Esophagus muscularis mucosa (tissue), 4 donors: ENCODE results near the gene GSE1. TPM values are rescaled to one million over a fixed set of nuclear protein-coding genes. Genes with fewer than 3 reads are reported as not detected.

Experiments used
- DNase-seq: peaks from one replicate; pipeline ENCODE4 v3.0.0-alpha.2; 2017; ENCODE audit errors: extremely low spot score
- H3K27ac ChIP-seq, 4 donors: fragments of 200-600 bp; sonication (generic); replicated peaks in 1 of 4; 1 replicate in 3 of 4; 2 replicates in 1 of 4; pipeline ENCODE4 v1.5.1; 2016 to 2019; ENCODE audit warnings: mild to moderate bottlenecking in 1 of 4
- H3K27me3 ChIP-seq, 4 donors: fragments of 200-600 bp; sonication (generic); one replicate each; pipeline versions ENCODE4 v1.5.1 to v1.6.0; 2016 to 2019
- H3K36me3 ChIP-seq, 4 donors: fragments of 200-600 bp; sonication (generic); one replicate each; pipeline ENCODE4 v1.5.1; 2016 to 2019
- H3K4me1 ChIP-seq, 4 donors: fragments of 200-600 bp; sonication (generic); one replicate each; pipeline ENCODE4 v1.5.1; 2016 to 2019
- H3K4me3 ChIP-seq, 4 donors: fragments of 200-600 bp; sonication (generic); 1 replicate in 2 of 4; 2 replicates in 2 of 4; pipeline ENCODE4 v1.5.1; 2016 to 2019; ENCODE audit warnings: mild to moderate bottlenecking in 4 of 4, moderate library complexity in 1 of 4
- H3K9me3 ChIP-seq, 4 donors: fragments of 200-600 bp; sonication (generic); 1 replicate in 3 of 4; 2 replicates in 1 of 4; pipeline ENCODE4 v1.5.1; 2016 to 2019
- CTCF ChIP-seq, 3 experiments: fragments of 200-600 bp in 2 of 3; fragments of 450-650 bp in 1 of 3; sonication (generic) in 2 of 3; IDR thresholded peaks; one replicate each; pipeline ENCODE4 v1.5.1; 2017 to 2019; ENCODE audit warnings: antibody characterized with exemption in 3 of 3, mild to moderate bottlenecking in 2 of 3, moderate library complexity in 1 of 3
- EP300 ChIP-seq: sonication (generic); formaldehyde crosslinking; IDR thresholded peaks from one replicate; pipeline ENCODE4 v1.6.1; 2017; ENCODE audit warnings: antibody characterized with exemption
- POLR2A ChIP-seq: fragments of 450-650 bp; IDR thresholded peaks from one replicate; pipeline ENCODE4 v1.6.1; 2017; ENCODE audit warnings: antibody characterized with exemption, moderate library complexity, mild to moderate bottlenecking, low read depth
- POLR2AphosphoS5 ChIP-seq, 2 donors: sonication (generic); formaldehyde crosslinking; IDR thresholded peaks; one replicate each; pipeline ENCODE4 v1.6.1; 2017; ENCODE audit warnings: antibody characterized with exemption in 2 of 2
- WGBS: methylation state at CpG from one replicate; pipeline ENCODE4 v1.1.5; 2018; 5-methylcytosine and 5-hydroxymethylcytosine counted together
- intact Hi-C: fragments of 100-400 bp; cut with DNase I; formaldehyde crosslinking; loops from one replicate; pipeline ENCODE4 v1.15.1; 2023
- total RNA-seq, 4 donors: library from RNA; depleted of rRNA; stranded (reverse); fragments of >200 nt; gene quantifications; one replicate each; pipeline versions ENCODE4 v1.1.0 to v1.2.1, GENCODE V29; 2016

Gene GSE1
- total RNA-seq, 4 donors from 2014 or later, result 45.4 to 79.4 (median 49.5) TPM

GRCh38 chr16:85656351-85657266 lies 43.5 kb downstream of the GSE1 start:
- no peaks in the 10 kb centered on the region for H3K9me3 ChIP-seq
- intact Hi-C loops, result no loop called here
- peaks cover 32 to 42% (median 38%) of the 10 kb centered on the region in 4 donors for H3K4me1 ChIP-seq
- no peak for TF ChIP-seq POLR2A
- no peak for TF ChIP-seq POLR2AphosphoS5 (IDR thresholded peaks at IDR 0.05)
- no peak for TF ChIP-seq CTCF (IDR thresholded peaks at IDR 0.05)
- TF ChIP-seq EP300, result no peak
- no peak for DNase-seq
- H3K27ac ChIP-seq, result no peak overlapping the region
- H3K4me3 ChIP-seq, result no peak overlapping the region
- peaks cover 31 to 71% (median 67%) of the 10 kb centered on the region in 4 donors for H3K36me3 ChIP-seq
- 92% methylated on average over 49 of the region's 59 CpGs for WGBS
- no peaks in the 10 kb centered on the region for H3K27me3 ChIP-seq

- DNase-seq, result no peak
- Histone ChIP-seq H3K27me3 (no peaks in the 10 kb centered on the region), H3K9me3 (no peaks in the 10 kb centered on the region), H3K36me3 (peaks cover 37 to 78% (median 73%) of the 10 kb centered on the region in 4 donors), H3K4me1 (peaks cover 26 to 36% (median 32%) of the 10 kb centered on the region in 4 donors), H3K27ac (no peak overlapping the region), H3K4me3 (no peak overlapping the region)
- 93% methylated on average over 18 of the region's 21 CpGs for WGBS
- TF ChIP-seq CTCF (IDR thresholded peaks at IDR 0.05) (no peak), POLR2A (no peak), EP300 (no peak), POLR2AphosphoS5 (IDR thresholded peaks at IDR 0.05) (no peak)
- intact Hi-C loops, result no loop called here
Measured at GRCh38 chr16:85657267-85657650, 44.1 kb downstream of the GSE1 start.

GRCh38 chr16:85657996-85658395 lies 44.9 kb downstream of the GSE1 start:
- intact Hi-C loops, result no loop called here
- no peak overlapping the region for H3K27ac ChIP-seq
- TF ChIP-seq POLR2A (no peak), CTCF (IDR thresholded peaks at IDR 0.05) (no peak), POLR2AphosphoS5 (IDR thresholded peaks at IDR 0.05) (no peak), EP300 (no peak)
- no peak overlapping the region for H3K4me3 ChIP-seq
- peaks cover 42 to 85% (median 80%) of the 10 kb centered on the region in 4 donors for H3K36me3 ChIP-seq
- H3K27me3 ChIP-seq, result no peaks in the 10 kb centered on the region
- WGBS, result 95% methylated on average over 3 of the region's 3 CpGs
- H3K9me3 ChIP-seq, result no peaks in the 10 kb centered on the region
- DNase-seq, result no peak
- peaks cover 20 to 28% (median 25%) of the 10 kb centered on the region in 4 donors for H3K4me1 ChIP-seq

GRCh38 chr16:85658504-85659326 lies 45.6 kb downstream of the GSE1 start:
- H3K4me1 ChIP-seq, result peaks cover 14 to 23% (median 18%) of the 10 kb centered on the region in 4 donors
- DNase-seq, result no peak
- TF ChIP-seq POLR2A (no peak), CTCF (IDR thresholded peaks at IDR 0.05) (no peak), EP300 (no peak), POLR2AphosphoS5 (IDR thresholded peaks at IDR 0.05) (no peak)
- intact Hi-C loops, result loop anchor here (1.0 kb wide), 1 partner anchor 59 kb away; no protein-coding TSS in a partner anchor
- peaks cover 49 to 92% (median 85%) of the 10 kb centered on the region in 4 donors for H3K36me3 ChIP-seq
- H3K27me3 ChIP-seq, result no peaks in the 10 kb centered on the region
- 91% methylated on average over 18 of the region's 18 CpGs for WGBS
- peak overlapping the region in 3 of 4 donors; percentile 15 to 37 (median 28) for H3K27ac ChIP-seq
- H3K4me3 ChIP-seq, result no peak overlapping the region
- no peaks in the 10 kb centered on the region for H3K9me3 ChIP-seq
